DMS53 treated with DMSO at 0.1 percent for 48 hours (cell line): ENCODE data around the gene MZT1.
A peak's percentile ranks its signal among the peaks of the same experiment; 100 is the strongest.
"Not testable (repeated sequence)": the region's sequence is repeated elsewhere in the genome, so short reads cannot be mapped to it uniquely, and the experiment has no call there.

Experiments used
- DNase-seq: peaks from one replicate; lab custom pipeline; 2025; ENCODE audit not compliant: unreplicated experiment; lab: John Stamatoyannopoulos, UW

MZT1 gene

DNA sequence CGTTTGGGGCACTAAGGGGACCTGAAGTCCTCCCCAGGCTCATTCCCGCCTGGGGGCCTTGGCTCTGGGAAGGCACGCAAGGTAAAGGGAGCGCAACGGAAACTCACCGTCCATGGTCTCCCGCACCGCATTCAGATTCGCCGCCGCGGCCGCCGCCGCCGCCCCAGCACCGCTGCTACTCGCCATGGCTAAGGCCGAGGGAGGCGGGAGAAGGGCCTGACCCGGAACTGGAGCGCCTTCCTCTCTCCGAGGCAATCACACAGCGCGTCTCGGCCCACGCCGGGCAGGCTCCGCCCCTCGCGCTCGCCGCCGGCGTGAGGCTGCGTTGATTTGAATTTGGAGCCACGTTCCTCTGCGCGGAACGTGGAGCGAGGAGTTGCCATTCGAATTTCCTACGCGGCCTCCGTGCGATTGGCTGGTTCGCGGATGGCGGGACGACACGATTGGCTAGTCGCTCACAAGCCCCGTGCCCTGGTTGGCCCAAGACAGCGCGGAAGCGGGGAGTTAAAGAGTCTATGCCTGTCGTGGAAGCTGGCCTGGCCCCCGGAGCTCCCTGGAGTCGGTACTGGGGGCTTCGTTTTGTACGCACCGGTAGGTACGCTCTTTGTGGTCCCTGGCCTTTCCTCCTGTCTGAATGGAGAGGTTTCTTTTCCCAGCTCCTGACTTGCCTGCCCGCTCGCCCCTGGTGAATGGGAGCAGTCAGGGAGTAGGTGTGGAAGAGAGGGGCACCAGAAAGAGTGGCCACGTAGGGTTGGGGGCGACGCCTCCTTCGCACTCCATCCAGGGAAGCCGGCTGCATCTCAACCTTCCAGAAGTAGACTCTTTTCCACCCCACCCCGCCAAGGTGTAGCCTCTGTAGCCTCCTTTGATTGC lies at the start of gene MZT1, which contains the start of gene BORA:
Gene MZT1 (minus strand): TSS at position 213 of the 873 bp plus-strand sequence. CDS start 27 bp downstream, at position 186.
Gene BORA (plus strand): TSS at position 507 of the 873 bp plus-strand sequence. CDS start 1,018 bp downstream, outside the sequence.
- DNase-seq, result peak; percentile 62

GRCh38 chr13:72774019-72774418 lies 46.6 kb upstream of the MZT1 start:
- no peak for DNase-seq

DNA sequence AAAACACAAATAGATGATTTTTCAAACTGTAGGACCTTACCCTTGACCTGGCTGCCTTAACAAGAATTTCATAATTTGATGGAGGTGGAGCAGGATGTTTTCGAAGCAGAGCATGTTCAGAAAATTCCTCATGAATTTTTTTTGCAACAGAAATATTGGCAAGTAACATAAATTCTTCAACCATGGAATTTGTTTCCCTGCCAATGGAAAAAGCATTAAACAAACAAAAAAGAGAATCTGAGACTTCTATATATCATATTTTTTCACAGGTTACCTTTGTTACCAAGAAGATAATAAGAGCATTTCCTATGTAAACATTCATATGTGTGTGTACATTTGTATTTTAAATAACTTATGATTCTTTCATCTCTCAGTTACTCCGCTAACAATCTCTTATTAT lies 36.0 kb upstream of the MZT1 start:
- DNase-seq, result no peak

GRCh38 chr13:72760189-72760588 lies 32.8 kb upstream of the MZT1 start:
- no peak for DNase-seq

- no peak for DNase-seq
These were observed 30.5 kb upstream of the MZT1 start for GRCh38 chr13:72757792-72758535.

DNA sequence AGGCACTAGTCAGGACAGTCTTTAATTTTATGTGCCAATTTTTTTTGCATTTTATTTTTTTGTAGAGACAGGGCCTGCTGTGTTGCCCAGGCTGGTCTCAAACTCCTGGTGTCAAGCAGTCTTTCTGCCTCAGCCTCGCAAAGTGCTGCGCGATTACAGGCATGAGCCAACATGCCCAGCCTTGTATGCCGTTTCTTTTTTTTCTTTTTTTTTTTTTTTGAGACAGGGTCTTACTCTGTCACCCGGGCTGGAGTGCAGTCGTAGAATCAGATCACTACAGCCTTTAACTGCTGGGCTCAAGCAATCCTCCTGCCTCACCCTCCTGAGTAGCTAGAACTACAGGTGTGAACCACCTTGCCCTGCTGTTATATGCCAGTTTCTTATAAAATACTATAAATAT lies 26.7 kb upstream of the MZT1 start:
- DNase-seq, result no peak

DNA sequence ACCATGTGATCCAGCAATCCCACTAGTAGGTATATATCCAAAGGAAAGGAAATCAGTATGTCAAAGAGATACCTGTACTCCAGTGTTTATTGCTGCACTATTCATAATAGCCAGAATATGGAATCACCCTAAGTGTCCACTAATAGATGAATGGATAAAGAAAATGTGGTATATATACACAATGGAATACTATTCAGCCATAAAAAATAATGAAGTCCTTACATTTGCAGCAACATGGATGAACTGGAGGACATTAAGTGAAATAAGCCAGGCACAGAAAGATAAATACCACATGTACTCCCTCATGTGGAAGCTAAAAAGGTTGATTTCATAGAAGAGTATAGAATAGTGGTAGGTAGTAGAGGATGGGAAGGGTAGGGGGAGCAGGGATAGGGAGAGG lies 23.8 kb upstream of the MZT1 start:
- DNase-seq, result no peak

- no peak for DNase-seq
These were observed 17.8 kb upstream of the MZT1 start for GRCh38 chr13:72745260-72745659.

- DNase-seq, result no peak
These were observed 12.6 kb upstream of the MZT1 start for GRCh38 chr13:72740015-72740414.

- no peak for DNase-seq
These were observed 9.6 kb upstream of the MZT1 start for GRCh38 chr13:72737033-72737432.

- no peak for DNase-seq
These were observed 819 bp upstream of the MZT1 start for GRCh38 chr13:72728290-72728605.

GRCh38 chr13:72726726-72727416 lies 558 bp downstream of the MZT1 start:
- no peak for DNase-seq

DNA sequence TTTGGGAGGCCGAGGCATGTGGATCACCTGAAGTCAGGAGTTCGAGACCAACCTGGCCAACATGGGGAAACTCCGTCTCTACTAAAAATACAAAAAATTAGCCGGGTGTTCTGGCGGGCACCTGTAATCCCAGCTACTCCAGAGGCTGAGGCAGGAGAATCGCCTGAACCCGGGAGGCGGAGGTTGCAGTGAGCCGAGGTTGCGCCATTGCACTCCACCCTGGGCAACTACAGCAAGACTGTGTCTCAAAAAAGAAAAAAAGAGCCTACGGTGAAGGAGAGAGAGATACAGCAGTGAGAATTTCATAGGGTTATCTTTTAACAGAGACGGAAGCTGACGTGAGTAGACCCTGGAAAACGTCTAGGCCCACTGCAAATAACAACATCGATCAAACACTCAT lies 1.2 kb downstream of the MZT1 start:
- DNase-seq, result not testable (repeated sequence)

DNA sequence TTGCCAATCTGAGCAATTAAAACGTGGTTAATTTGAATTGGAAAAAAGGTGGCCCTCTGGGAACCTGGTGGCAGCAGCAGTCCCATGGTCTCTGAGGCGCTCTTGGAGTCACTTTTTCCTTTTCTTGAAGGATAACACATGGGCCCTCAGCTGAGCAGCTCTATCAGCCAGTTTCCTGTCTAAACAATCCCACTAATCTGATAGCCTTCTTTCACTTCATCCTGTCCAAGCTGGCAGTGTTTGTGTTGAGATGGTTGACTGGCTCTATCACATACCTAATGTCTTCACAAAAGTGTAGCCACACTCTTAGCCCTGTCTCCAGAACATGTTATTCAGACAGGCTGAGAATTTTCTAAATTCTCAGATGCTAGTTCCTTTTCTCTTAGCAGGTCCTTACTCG lies 10.7 kb downstream of the MZT1 start:
- no peak for DNase-seq

GRCh38 chr13:72700509-72700908 lies 26.9 kb downstream of the MZT1 start:
- DNase-seq, result no peak

- no peak for DNase-seq
These were observed 29.3 kb downstream of the MZT1 start for GRCh38 chr13:72698164-72698563.

- DNase-seq, result no peak
These were observed 30.9 kb downstream of the MZT1 start for GRCh38 chr13:72696579-72696978.

DNA sequence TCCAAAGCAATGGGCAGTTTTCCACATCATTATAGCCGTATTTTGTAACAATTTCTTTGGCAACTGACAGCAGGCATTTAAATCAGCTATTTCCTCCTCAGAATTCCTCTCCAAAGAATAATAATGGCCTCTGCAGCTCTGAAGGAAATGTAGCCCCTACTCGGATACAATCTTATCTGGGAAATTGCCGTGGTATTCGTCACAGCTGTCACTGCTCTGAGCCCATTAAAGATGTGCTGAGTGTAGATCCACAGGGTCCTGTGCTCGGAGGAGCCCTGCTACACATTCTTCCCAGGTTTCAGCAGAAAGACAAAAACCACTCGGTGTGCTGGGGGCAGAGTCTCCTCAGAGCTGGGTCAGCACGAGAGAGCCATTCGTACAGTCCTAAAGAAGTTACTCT lies 33.1 kb downstream of the MZT1 start:
- no peak for DNase-seq

DNA sequence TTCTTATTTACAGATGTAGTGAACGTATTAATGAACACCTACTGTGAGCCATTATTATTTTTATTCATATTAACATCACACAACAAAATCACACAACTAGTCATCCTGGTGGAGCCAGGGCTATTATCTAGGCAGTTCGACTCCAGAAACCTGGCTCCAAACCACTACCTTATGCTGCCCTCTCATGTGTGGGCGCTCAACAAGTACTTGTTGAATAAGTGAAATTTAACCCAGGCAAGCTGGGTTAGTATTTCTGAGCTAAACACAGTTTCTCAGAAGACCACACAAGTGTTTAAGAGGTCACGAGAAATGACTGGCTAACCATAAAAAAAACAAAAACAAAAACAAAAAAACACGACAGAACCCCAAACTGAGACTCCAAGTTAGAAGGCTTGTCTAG lies 33.6 kb downstream of the MZT1 start:
- DNase-seq, result no peak

DNA sequence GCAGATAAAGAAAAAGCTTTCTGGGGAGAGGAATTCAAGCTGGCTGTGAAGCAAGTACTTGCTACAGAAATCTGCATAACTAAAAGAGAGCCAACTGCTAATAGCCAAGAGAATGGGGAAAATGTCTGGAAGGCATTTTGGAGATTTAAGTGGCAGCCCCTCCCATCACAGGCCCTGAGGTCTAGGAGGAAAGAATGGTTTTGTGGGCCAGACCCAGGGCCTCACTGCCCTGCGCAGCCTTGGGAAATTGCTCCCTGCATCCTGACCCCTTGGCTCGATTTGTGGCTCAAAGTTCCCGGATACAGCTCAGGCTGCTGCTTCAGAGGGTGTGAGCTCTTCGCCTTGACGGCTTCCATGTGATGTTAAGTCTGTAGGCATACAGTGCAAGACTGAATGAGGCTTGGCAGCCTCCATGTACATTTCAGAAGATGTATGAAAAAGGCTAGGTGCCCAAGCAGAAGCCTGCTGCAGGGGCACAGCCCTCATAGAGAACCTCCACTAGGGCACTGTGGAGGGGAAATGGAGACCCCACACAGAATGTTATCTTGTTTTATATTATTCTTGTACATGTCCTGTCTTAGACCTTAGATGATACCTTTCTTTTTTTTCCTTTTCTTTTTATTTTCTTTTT lies 34.4 kb downstream of the MZT1 start:
- no peak for DNase-seq

- no peak for DNase-seq
These were observed 38.2 kb downstream of the MZT1 start for GRCh38 chr13:72689181-72689696.
